ENCODE results near the gene EPC2.

The EPC2 gene

DNA sequence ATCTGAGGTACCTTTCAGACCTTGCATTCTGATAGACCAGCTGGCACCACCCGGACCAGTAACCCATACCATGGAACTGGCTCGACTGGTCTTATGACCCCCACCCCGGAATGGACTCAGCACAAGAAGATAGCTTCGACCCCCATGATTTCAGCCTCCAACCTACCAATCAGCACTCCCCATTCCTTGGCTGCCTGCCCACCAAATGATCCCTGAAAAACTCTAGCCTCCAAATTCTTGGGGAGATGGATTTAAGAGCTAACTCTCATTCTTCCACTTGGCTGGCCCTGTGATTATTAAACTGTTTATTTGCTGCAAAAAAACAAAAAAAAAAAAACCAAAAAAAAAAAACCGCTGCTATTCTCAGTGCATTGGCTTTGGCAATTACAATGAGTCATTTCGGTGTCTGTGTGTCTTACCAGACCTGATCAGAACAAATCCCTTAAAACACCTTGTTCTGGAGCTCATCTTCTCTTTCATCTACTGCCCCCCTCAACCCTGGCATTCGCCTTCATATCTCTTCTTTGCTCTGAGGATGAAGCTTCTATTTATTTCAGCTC is 170.4 kb downstream of the EPC2 start:
- DNase-seq: no peak

DNA sequence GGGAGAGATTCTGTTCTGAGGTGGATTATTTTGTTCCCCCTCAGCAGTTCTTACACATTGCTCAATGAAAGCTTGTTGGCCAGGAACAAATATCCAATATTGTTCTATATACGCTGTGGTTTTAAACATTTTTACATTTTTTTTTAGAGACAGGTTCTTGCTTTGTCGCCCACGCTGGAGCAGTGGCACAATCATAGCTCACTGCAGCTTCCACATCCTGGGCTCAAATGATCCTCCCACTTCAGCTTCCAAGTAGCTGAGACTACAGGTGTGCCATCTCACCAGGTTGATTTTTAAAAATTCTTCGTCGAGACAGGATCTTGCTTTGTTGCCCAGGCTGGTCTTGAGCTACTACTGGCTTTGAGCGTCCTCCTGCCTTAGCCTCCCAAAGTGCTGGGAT is 171.6 kb downstream of the EPC2 start:
- no peak for DNase-seq

DNA sequence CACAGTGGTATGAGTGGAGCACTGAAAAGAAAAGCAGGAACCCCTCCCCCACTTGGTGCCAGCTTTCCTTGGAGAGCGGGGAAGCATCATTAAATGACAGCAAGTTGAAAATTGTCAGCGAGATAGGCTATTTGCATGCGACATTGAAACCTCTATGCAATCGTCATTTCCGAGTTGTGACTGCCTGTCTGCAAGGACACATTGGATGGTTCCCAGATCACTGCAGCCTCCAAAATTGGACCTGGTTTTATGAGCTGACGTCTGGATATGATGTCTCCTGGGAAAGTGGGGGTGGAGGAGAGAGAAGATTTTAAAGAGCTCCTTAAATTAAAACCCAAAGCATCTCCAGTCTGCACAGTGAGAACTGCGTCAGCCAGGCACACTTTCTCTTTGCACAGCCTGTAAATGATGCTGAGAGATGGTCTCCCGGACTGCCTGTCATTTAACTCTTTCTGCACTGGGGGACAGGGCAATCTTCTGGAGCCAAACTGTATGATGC is 172.7 kb downstream of the EPC2 start:
- DNase-seq: peak; percentile 26

DNA sequence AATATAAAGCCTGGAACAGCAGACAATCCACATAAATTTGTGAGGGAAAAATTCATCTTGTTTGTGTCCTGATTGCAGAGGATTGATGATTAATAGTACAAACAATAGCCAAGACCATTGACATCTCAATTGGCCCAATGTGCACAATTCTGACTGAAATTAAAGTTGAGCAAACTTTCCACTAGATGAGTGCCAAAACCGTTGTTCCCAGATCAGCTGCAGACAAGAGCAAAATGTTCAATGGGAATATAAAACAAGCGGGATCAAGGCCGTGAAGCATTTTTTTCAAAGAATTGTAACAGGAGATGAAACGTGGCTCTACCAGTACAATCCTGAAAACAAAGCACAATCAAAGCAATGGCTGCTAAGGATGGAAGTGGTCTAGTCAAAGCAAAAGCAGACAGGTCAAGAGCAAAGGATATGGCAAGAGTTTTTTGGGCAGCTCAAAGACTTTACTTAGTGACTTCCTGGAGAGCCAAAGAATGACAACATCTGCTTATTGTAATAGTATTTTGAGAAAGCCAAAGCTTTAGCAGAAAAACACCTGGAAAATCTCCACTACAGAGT is 174.6 kb downstream of the EPC2 start:
- DNase-seq: no peak

DNA sequence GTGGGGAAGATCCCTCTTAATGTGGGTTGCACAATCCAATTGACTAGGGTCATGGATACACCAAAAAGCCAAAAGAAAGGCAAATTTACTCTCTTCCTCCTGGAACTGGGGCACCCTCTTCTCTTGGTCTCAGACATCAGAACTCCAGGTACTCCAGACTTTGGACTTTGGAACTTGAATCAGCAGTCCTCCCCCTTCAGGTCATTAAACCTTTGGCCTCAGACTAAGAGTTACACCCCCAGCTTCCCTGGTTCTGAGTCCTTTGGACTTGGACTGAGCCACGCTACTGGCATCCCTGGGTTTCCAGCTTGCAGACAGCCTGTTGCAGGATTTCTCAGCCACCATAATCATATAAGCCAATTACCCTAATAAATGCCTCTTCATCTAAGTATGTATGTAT is 179.6 kb downstream of the EPC2 start:
- no peak for DNase-seq

DNA sequence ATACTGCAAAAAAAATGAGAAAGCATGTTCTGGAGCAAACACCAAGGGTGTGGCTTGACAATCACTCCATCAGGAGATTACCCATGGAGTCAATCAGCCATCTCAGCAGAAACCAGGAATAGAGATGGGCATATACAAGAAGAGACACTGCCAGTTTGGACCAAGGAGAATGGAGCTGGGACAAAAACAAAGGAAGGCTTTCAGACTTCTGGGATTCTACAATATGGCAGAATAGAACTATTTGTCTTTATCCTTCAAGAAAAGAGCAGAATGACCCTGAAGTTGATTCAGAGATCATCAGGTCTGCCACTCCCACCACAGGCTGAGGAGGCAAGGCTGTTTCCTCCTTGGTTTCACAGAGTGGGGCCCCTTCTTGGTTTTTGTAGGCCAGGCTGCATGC is 182.2 kb downstream of the EPC2 start:
- DNase-seq: no peak

DNA sequence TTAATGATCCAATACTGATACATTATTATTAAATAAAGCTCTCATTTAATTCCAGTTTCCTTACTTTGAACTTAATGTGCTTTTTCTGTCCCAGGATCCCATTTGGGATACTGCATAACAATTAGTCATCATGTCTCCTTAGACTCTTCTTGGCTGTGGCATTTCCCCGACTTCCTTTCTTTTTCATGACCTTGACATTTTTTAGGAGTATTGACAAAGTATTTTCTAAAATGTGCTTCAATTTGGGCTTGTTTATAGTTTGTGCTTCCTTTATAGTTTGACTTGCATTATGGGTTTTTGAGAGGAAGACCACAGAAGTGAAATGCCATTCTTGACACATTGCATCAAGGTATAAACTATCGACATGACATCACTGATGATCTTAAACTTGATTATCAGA is 184.4 kb downstream of the EPC2 start:
- DNase-seq: no peak

DNA sequence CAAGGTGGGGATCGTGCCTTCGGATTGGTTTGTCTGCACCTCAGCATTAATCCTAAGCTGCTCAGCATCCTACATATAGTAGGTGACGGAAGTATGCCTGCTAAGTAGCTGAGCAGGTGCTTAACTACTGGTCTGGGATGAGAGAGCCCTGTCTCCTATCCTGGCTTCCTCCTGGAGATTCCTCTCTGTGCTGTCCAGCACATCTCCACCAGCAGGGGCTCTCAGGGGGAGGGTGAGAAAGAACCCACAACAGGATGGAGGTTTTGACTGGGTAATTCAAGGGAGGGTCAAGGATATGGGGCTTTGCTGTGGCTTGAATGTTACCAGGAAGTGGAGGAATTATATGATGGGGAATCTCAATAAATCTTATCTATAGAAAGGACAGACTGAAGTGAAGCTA is 185.1 kb downstream of the EPC2 start:
- no peak for DNase-seq

DNA sequence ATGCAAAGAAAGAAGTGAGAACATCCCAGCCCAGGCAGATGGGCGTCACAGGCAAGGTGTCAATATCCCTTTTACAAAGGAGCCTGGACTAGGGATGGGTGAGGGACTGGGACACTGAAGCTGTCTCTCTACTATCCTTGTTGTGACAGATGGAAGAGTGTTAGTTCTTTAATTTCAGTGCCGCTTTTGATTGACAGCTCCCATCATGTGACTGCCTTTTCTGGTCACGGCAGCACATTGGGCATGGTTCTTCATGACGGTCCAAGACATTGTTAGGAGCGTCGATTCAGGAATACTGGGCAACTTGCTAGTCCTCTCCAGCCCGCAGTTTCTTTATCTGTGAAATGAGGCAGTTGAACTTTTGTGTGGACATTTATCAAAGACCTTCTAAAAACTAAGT is 188.1 kb downstream of the EPC2 start:
- no peak for DNase-seq

All from fibroblast of skin of right quadriceps (primary cell).